GM21528 (cell line): ENCODE data around the gene GOSR2.
"Not testable (repeated sequence)": the region's sequence is repeated elsewhere in the genome, so short reads cannot be mapped to it uniquely, and the experiment has no call there.

Experiments used
- ATAC-seq: cut with Tn5 transposase; IDR thresholded peaks from one replicate; pipeline ENCODE4 v1.9.1; 2021; ENCODE audit warnings: mild to moderate bottlenecking, moderate library complexity; ENCODE audit not compliant: unreplicated experiment, low FRiP score

GOSR2 gene

DNA sequence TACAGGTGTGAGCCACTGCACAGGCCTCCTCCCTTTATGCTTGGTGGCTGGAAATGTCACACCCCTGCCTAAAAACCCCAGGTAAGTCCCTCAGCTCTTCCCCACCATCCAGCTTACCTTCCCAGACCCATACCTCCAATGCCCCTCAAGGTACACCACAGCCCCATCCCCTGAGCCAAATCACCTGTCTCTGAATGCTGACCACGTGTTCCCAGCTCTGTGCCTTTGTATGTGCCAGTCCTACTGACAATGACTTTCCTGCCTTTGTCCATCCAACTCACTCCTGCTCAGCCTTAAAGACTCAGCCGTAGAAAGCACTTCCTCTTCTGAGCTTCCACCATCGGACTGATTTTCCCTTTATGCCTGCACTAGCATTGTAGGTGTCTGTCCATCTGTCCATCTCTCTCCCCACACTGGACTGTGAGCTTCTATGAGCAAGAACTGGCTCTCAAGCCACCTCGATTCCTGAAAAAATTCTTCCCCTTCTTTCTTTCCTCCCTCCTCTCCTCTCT lies 30.7 kb upstream of the GOSR2 start:
- no peak for ATAC-seq

DNA sequence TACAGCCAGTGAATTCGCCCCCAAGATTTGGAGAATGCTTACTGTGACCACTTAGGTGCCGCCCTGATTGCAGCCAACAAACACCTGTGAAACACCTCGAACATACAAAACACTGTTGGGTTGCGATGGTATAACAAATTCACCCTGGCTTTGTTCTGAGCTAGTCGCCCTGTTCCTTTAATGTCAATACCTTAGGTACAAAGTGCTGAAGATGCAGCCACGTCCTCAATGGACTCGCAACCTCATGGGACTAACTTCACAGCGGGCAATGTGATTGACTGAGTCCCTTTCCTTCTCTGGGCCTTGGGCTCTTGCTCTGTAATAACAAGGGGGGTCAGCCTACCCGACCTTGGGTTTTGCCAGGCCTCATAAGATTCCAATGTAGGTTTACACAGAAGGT lies 28.9 kb upstream of the GOSR2 start:
- no peak for ATAC-seq

DNA sequence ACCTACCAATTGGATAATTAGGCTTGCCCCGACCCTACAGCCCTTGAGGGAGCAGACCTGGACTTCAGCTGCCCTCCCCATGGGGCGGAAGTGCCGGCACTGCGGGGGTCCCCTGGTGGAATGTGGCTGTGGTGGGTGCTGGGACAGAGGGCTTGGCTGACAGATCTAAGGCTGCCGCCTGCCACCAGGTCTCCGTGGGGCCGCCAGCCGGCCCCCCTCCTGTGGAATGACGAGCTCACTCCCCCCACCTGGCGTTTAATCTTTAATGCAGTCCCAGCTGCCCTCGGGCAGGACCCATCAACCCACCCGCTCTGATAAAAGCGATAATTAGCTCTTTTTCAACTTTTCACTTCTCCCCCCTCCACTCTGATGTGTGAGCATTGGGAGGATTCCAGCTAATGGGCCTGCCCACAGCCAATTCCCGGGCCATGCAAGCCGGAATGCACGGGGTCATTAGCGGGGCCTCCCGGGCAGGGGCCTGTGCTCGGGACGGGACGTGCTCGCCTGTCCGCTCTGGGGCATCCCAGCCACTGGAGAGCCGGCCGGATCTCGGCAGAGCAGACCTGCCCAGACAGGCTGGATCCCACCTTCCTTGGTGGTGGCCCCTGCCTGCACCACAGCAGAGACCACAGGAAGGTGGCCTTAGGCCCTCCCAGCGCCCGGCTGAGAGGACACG lies 28.3 kb upstream of the GOSR2 start:
- ATAC-seq, result no peak

DNA sequence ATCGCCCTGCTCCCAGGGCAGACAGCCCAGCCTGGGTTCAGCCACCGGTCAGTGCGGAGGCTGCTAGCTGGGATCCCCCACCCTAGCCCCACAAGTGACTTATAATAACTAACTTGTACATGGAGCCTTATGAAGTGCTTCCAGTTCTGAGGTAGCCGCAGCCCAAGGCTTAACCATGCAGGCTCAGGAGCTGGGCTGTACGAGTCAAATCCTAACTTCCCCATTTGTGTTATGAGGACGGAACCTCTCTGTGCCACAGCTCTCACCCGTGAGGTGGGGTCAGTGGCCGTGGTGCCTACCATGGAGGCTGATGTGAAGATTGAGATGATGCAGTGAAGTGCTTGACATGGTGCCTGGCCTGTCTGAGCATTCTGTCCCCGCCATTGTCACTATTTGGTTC lies 27.8 kb upstream of the GOSR2 start:
- no peak for ATAC-seq

DNA sequence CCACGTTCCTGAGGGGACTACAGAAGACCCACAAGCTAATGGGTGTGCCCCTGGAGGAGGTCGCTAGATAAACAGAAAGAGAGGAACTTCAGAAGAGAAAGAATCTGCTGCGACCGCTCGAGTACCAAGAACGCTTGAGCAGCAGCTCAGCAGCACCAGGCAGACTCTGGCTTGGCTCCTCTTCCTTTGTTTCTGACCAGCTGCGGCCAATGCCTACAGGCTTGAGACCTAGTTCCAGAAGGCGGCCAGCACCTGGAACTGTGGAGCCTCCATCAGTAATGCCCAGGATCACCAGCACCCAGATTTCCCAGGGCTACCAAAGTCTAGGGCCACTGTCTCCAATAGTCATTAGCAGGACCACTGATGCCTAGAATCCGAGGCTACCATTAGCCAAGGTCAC lies 26.0 kb upstream of the GOSR2 start:
- ATAC-seq, result no peak

DNA sequence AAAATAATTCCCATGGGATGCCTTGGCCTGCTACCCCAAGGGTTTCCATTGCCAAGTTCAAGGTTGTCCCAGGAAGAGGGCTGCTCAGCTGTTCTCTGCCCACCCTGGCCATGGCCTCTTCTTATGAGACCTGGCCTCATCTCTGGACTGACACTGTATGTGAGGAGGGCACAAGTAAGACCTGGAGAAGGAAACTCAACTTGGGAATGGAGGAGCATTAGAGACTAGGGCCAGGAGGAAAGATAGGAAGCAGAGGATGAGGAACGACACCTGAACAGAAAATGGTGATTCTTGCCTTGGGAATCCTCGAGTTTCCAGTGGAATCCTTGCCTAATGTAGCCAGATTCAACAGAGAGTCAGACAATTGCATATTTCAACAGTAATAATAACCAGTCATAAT lies 24.6 kb upstream of the GOSR2 start:
- no peak for ATAC-seq

DNA sequence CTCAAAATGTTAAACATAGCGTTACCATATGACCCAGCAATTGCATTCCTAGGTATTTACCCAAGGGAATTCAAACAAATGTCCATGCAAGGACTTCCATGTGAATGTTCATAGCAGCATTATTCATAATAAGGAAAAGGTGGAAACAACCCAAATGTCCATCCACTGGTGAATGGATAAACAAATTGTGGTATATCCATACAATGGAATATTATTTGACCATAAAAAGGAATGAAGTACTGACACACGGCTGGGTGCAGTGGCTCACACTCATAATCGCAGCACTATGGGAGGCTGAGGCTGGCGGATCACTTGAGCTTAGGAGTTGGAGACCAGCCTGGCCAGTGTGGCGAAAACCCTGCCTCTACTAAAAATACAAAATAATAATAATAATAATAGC lies 24.1 kb upstream of the GOSR2 start:
- ATAC-seq, result no peak

DNA sequence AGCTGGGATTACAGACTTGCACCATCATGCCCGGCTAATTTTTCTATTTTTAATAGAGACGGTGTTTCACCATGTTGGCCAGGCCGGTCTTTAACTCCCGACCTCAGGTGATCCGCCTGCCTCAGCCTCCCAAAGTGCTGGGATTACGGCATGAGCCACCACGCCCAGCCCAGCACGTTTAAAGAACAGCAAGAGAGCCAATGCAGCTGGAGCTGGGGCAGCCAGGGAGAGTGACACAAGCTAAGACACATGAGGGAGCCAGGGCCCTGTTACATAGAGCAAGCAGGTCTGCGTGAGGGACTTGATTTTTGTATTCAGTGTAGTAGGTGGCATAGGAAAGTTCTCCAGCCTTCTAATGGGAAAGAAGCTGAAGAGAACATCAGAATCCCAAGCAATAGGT lies 21.7 kb upstream of the GOSR2 start:
- ATAC-seq, result no peak

DNA sequence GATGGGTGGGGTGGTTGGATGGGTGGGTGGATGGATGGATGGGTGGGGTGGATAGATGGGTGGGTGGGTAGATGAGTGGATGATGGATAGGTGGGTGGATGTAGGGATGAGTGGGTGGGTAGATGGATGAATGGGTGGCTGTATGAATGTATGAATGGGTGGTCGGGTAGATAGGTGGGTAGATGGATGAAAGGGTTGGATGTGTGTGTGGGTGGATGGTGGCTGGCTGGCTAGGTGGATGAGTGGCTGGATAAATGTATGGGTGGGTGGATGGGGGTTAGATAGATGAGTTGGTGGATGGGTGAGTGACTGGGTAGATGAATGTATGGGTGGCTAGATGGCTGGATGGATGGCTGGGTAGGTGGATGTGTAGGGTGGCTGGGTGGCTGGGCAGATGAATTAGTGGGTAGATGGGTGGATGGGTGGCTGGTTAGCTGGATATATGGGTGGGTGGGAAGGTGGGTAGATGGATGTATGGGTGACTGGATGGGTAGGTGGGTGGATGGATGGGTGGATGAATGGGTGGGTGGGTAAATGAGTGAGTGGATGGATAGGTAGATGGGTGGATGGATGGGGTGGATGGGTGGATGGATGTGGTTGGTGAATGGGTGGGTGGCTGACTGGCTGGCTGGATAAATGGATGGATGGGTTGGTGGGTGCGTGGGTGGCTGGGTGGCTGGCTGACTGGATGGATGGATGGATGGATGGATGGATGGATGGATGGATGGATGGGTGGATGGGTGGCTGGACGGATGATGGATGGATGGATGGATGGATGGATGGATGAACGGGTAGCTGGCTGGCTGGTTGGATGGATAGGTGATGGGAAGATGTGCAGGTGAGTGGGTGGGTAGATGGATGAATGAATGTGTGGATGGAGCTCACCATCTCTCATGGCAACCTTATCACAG lies 18.9 kb upstream of the GOSR2 start:
- no peak for ATAC-seq

DNA sequence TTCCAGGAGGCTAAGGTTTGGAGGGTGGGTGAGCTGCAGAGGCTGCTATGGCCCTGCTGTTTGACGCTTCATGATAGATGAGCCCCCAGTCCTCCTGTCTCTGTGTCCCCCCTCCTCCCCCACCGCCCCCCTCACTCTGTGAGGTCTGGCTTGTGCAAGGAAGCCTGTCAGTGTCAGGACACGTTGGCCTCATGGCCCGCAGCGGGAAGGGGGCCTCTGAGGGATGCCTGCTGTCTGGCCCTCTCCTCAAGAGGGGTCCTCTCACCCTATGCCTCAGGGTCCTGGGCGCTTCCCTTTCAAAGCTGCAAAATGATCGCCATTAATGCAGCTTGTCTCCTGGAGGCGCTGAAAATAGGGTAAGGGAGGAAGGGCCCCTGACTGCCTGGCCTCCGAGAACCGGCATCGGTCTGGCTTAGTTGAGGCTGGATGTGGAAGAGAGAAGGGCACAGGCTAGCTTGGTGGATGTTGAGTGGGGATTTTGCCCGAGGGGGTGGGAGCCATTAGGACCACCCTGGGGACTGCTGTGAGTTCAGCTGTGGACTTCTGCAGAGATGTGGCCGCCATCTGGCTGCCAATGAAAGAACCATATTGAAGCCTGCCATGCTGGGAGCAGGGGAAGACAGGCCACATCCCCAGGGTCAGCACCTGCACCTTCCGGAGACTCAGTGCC lies 14.8 kb upstream of the GOSR2 start:
- no peak for ATAC-seq

DNA sequence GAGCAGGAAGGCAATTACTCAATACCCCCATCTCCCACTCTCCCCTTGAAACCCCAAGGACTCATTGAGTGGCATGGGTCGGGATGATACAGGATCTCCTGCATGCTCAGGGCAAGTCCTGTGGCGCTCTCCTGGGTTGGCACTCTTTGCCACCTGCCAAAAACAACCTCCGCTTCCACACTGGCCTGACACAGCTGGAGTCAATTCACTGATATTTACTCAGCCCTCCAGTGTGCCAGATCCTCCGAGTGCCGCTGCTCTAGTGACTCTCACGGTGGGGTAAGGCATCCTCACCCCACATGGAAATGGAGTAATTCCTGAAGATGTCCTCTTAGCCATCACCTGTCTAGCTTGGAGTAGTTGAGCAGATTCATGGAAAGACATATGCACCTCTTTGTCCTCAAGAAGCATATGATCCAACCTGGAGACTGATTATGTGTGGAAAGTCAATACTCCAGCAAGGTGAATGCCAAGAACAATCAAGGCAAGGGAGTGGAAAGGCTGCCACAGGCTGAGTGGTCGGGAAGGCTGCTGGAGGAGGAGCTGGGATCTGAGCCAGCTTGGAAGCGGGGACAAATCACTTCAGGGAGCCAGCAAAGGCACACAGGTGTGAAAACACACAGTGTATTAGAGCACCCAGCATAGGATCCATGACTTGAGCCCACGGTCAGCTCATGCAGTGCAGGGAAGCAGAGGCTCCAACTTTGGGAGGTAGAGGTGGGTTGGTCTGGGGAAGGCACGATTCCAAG lies 12.6 kb upstream of the GOSR2 start:
- ATAC-seq, result no peak

DNA sequence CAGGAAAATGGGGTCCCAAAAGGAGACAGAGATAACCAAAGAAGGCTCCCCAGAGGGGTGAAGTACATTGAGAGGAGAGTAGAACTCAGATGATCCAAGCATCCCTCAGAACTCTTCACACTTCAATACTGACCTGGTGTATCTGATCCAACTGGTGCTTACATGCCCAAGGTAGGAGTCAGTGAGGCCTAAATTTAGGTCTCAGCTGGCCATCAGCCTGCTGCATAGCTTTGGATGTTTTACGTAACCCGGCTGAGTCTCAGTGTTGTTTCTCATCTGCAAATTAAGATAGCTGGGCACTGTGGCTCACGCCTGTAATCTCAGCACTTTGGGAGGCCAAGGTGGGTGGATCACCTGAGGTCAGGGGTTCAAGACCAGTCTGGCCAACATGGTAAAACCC lies 11.6 kb upstream of the GOSR2 start:
- no peak for ATAC-seq

DNA sequence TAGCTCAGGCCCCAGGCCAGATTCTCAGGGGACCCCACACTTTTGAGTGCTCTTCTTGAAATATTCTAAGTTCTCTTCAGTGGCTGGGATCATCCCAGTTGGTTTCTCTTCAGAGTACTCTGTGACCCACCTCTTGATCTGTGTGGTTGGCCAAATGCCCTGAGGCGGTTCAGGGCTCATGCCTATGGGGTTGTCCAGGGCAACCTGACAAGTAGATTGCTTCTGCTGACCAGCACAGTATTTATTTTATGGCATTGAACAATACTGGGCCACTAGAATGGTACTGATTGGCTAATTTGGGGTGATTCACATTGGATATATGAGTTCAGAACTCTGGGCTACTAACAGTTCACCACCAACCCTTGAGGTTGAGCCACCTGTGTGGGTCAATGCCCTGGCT lies 7.4 kb upstream of the GOSR2 start:
- no peak for ATAC-seq

DNA sequence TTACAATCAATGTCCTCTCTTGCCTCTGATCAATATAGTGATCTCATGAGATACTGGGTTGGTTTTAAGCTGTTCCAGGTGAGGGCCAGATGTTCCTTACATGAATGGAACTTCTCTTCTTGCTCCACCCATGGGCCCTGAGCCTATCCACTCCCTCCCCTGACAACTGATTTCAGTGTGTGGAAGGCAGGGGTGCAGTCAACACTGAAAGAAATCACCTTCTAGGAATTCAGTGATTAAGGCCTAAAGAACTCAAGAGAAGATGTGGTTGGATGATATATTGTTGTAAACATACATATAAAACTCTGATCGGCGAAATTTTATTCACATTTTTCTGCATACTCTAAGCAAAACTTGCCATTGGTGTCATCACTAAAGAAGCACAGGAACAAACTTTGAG lies 6.7 kb upstream of the GOSR2 start:
- ATAC-seq, result no peak

DNA sequence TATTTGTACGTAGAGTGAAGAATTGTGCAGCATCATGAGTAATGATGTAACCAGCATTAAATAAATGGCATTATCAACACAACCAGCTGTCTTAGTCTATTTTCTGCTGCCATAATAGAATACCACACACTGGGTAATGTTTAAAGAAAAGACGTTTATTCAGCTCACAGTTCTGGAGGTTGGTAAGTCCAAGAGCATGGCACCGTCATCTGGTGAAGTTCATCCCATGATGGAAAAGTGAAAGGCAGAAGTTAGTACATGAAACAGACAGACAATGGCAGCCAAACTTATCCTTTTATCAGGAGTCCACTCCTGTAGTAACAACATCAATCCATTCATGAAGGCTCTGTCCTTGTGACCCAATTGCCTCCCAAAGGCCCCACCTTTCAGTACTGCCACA lies 6.3 kb upstream of the GOSR2 start:
- no peak for ATAC-seq

DNA sequence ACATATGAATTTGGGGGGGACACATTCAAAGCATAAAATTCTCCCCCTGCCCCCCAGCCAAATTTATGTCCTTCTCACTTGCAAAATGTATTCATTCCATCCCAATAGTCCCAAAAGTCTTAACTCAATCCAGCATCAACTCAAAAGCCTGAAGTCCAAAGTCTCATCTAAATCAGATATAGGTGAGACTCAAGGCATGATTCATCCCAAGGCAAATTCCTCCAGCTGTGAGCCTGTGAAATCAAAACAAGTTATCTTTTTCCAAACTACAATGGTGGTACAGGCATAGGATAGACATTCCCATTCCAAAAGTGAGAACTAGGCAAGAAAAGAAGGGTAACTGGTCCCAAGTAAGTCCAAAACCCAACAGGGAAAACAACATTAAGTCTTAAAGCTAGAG lies 5.9 kb upstream of the GOSR2 start:
- no peak for ATAC-seq

DNA sequence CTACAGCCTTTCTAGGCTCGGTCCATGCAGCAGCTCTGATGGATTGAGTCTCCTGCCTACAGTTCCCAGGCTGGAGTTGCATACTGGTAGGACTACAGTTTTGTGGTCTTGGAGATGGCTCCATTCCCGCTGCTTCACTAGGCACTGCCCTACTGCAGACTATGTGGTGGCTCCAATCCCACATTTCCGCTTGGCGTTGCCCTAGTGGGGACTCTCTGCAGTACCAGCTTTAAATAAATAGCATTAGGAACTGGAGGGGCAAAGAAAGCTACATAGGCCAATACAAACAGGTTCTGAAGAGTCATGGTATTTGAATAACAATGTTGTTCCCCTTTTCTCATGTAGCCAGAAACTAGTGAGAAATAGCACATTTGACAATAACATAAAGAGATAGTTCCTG lies 5.4 kb upstream of the GOSR2 start:
- ATAC-seq, result no peak

DNA sequence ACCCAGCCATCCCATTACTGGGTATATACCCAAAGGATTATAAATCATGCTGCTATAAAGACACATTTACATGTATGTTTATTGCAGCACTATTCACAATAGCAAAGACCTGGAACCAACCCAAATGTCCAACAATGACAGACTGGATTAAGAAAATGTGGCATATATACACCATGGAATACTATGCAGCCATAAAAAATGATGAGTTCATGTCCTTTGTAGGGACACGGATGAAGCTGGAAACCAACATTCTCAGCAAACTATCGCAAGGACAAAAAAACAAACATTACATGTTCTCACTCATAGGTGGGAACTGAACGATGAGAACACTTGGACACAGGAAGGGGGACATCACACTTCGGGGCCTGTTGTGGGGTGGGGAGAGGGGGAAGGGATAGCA lies 998 bp upstream of the GOSR2 start:
- not testable (repeated sequence) for ATAC-seq

DNA sequence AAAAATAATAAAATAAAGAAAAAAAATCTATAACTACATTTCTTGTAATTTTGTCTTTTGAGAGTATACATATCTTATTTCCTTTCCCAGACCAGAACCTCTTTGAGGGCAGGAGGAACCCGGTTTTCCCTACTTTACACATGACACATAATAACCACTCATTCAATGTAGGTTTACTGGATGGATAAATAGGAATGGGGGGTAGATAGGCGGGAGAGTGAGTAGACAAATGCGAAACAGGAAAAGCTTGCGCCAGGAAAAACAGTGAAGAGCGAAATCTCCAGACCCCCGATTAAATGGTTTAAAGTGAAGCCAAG lies 515 bp upstream of the GOSR2 start:
- ATAC-seq, result no peak

DNA sequence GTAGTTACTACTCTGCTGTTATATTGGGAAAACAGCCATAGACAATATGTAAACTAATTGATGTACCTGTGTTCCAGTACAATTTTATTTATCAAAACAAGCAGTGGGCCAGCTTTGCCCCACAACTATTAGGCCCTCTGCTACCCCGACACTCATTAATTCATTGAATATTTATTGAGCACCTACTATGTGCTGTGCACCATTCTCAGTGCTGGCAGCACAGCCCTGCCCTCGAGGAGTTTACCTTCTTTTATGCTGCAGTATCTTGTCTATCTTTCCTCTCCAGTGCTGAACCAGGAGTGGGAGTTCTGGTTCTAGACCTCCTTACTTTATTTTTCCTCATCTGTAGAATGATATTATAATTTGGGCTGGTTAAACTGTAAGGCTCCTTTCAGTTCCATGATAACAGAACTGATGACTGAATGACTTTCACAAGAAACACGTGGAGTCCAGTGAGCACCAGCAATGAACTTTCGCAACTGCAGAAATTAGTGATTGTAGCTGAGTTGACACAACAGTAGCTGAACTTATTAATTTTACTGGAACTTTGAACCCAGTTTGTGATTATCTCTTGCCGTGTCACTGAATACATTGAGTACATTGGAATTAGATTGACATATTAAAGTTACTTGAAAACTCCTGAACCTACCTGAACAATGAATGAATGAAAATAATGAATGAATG lies 2.4 kb downstream of the GOSR2 start:
- no peak for ATAC-seq
